Measurements from ENCODE around the gene SYT5. TPM values are rescaled to one million over a fixed set of nuclear protein-coding genes. Genes with fewer than 3 reads are reported as not detected.

Gene SYT5
- total and polyA plus RNA-seq, 9 of the 15 experiments (the other 6 are each of a cell fraction or from before 2014, with no cell fraction given): 1.3 to 20.9 (median 8.8) TPM

DNA sequence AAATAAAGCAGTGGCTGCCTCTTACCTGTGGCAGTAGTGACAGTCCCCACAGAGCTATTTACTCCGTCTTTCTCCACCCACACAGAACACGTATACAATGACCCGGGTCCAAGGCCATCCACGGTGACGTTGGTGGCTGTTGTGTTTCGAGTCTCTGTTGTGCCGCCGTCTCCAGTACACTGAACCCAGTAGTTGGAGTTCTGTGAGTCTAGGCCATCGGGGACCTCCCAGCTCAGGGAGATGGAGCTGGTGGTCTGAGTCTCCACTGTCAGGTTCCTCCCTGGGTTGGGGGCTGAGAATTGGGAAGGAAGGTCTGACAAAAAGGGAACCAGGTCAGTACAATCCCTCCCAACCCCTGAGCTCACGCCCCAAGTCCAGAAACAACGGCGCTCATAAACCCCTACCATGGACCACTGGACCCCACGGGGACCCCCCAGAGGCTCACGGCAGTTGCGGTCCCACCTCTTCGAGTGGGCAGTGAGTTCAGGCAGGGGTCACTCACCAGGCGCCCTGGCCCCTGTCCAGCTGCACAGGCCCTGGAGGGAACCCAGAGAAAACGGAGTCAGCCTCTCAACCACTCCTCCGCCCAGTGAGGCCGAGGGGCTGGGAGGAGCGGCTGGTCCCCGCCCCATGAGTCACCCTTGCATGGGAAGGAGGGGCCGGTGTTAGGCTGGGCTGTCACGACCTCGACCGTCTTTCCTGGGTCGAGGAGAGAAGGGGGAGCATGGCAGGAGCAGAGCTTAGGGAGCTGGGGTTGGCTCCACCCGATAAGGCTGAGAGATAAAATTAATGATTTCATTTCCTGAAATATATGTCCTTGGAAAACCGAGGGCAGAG, 26.8 kb upstream of the SYT5 start (continued):
- TF ChIP-seq GABPA (tag; conservative IDR thresholded peaks at IDR 0.05; ENCODE audit: low read depth) (peak; percentile 39; the same call in 1 of the 2 replicates), ZNF212 (CRISPR knock-in tag; IDR thresholded peaks at IDR 0.05) (no peak), KDM1A (IDR thresholded peaks at IDR 0.05) (no peak), ZNF445 (CRISPR knock-in tag; IDR thresholded peaks at IDR 0.05; ENCODE audit: low read depth) (no peak), TAF9B (IDR thresholded peaks at IDR 0.05; ENCODE audit: partially characterized antibody) (peak; percentile 76), RUNX1 (IDR thresholded peaks at IDR 0.05; ENCODE audit: low read depth) (no peak; the same call in 1 of the 2 replicates), ZNF644 (tag; IDR thresholded peaks at IDR 0.05; ENCODE audit: low read depth) (no peak), ZNF444 (CRISPR knock-in tag; IDR thresholded peaks at IDR 0.05) (no peak), POU5F1 (IDR thresholded peaks at IDR 0.05; ENCODE audit: borderline replicate concordance, low read depth, low read length, partially characterized antibody) (no peak), FOS (IDR thresholded peaks at IDR 0.05; ENCODE audit: extremely low read depth, insufficient read length) (peak; percentile 35), TRIM24 (IDR thresholded peaks at IDR 0.05) (peak in 1 of 2 experiments; percentile 28; a peak in 1 of 4 replicates), TOE1 (IDR thresholded peaks at IDR 0.05; ENCODE audit: borderline replicate concordance) (no peak), TOE1 (CRISPR knock-in tag; IDR thresholded peaks at IDR 0.05; ENCODE audit: borderline replicate concordance, low read depth) (no peak)
- TF ChIP-seq, protein P1, sequence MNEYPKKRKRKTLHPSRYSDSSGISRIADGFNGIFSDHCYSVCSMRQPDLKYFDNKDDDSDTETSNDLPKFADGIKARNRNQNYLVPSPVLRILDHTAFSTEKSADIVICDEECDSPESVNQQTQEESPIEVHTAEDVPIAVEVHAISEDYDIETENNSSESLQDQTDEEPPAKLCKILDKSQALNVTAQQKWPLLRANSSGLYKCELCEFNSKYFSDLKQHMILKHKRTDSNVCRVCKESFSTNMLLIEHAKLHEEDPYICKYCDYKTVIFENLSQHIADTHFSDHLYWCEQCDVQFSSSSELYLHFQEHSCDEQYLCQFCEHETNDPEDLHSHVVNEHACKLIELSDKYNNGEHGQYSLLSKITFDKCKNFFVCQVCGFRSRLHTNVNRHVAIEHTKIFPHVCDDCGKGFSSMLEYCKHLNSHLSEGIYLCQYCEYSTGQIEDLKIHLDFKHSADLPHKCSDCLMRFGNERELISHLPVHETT (CRISPR knock-in tag; conservative IDR thresholded peaks at IDR 0.05 in 1 of 2, IDR thresholded peaks at IDR 0.05 in 1 of 2): 0 out of 4 replicates have a peak, but pooled peaks of 1 of the 2 experiments have one; percentile 23
- TF ChIP-seq, protein P2, sequence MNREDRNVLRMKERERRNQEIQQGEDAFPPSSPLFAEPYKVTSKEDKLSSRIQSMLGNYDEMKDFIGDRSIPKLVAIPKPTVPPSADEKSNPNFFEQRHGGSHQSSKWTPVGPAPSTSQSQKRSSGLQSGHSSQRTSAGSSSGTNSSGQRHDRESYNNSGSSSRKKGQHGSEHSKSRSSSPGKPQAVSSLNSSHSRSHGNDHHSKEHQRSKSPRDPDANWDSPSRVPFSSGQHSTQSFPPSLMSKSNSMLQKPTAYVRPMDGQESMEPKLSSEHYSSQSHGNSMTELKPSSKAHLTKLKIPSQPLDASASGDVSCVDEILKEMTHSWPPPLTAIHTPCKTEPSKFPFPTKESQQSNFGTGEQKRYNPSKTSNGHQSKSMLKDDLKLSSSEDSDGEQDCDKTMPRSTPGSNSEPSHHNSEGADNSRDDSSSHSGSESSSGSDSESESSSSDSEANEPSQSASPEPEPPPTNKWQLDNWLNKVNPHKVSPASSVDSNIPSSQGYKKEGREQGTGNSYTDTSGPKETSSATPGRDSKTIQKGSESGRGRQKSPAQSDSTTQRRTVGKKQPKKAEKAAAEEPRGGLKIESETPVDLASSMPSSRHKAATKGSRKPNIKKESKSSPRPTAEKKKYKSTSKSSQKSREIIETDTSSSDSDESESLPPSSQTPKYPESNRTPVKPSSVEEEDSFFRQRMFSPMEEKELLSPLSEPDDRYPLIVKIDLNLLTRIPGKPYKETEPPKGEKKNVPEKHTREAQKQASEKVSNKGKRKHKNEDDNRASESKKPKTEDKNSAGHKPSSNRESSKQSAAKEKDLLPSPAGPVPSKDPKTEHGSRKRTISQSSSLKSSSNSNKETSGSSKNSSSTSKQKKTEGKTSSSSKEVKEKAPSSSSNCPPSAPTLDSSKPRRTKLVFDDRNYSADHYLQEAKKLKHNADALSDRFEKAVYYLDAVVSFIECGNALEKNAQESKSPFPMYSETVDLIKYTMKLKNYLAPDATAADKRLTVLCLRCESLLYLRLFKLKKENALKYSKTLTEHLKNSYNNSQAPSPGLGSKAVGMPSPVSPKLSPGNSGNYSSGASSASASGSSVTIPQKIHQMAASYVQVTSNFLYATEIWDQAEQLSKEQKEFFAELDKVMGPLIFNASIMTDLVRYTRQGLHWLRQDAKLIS (CRISPR knock-in tag; IDR thresholded peaks at IDR 0.05): no peak
- TF ChIP-seq, protein P3, sequence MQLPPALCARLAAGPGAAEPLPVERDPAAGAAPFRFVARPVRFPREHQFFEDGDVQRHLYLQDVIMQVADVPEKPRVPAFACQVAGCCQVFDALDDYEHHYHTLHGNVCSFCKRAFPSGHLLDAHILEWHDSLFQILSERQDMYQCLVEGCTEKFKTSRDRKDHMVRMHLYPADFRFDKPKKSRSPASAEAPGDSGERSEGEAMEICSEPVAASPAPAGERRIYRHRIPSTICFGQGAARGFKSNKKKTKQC (CRISPR knock-in tag; IDR thresholded peaks at IDR 0.05): peak; percentile 48; the same call in 1 of the 2 replicates
- TF ChIP-seq, protein P4, sequence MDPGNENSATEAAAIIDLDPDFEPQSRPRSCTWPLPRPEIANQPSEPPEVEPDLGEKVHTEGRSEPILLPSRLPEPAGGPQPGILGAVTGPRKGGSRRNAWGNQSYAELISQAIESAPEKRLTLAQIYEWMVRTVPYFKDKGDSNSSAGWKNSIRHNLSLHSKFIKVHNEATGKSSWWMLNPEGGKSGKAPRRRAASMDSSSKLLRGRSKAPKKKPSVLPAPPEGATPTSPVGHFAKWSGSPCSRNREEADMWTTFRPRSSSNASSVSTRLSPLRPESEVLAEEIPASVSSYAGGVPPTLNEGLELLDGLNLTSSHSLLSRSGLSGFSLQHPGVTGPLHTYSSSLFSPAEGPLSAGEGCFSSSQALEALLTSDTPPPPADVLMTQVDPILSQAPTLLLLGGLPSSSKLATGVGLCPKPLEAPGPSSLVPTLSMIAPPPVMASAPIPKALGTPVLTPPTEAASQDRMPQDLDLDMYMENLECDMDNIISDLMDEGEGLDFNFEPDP (CRISPR knock-in tag; IDR thresholded peaks at IDR 0.05): no peak
- TF ChIP-seq, protein P5, sequence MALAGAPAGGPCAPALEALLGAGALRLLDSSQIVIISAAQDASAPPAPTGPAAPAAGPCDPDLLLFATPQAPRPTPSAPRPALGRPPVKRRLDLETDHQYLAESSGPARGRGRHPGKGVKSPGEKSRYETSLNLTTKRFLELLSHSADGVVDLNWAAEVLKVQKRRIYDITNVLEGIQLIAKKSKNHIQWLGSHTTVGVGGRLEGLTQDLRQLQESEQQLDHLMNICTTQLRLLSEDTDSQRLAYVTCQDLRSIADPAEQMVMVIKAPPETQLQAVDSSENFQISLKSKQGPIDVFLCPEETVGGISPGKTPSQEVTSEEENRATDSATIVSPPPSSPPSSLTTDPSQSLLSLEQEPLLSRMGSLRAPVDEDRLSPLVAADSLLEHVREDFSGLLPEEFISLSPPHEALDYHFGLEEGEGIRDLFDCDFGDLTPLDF (CRISPR knock-in tag; IDR thresholded peaks at IDR 0.05): peak; percentile 42; the same call in 1 of the 2 replicates
